Stimulated activated CD8-positive, alpha-beta memory T cell treated with anti-CD3 and anti-CD28 coated beads, Interleukin-12 subunit alpha, Interleukin-12 subunit beta, amount 100 ng/mL, for 24 hours (primary cell): ENCODE measurements around the gene TNFAIP8L1.
"Not testable (repeated sequence)": the region's sequence is repeated elsewhere in the genome, so short reads cannot be mapped to it uniquely, and the experiment has no call there.

Source experiments
- DNase-seq: peaks from one replicate; pipeline ENCODE4 v3.0.0-alpha.2; 2020; ENCODE audit errors: extremely low read depth

The TNFAIP8L1 gene

DNA sequence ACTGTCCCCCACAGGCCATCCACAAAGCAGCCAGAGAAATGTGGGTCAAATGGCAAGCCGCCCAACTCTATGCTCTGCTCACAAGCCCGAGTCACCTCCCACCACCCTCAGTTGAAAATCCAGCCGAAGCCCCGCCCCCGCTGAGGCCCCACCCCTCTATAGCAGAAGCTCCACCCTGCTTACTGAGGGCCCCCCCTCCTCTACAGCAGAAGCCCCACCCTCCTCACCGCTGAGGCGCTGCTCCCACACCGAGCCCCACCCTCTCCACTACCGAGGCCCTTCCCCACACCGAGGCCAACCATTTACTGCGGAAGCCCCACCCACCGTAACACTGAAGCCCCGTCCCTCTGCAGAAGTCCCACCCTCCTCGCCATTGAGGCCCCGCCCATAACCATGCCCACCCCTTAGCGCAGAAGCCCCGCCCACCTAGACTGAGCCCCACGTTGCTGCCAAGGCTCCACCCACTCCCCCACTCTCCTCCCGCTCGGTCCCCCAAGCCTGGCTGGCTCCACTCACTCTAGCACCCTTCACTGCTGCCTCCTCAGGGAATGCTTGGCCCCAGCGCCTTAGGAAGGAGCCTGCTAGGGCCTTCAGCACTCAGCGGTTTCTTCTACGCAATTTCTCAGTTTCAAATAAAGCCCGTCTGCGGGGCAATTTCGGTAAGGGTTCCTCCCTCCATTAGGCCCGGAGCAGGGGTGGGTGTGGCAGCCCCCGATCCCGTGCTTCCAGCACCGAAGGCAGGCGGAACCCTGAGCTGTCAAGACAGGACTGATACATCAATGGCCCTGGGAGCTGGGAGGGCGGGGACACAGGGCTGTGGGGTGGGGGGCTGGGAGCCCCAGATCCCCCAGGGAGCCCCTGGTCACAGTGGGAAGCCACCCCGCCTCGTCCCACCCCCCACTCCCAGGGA lies 39.8 kb downstream of the TNFAIP8L1 start:
- no peak for DNase-seq

DNA sequence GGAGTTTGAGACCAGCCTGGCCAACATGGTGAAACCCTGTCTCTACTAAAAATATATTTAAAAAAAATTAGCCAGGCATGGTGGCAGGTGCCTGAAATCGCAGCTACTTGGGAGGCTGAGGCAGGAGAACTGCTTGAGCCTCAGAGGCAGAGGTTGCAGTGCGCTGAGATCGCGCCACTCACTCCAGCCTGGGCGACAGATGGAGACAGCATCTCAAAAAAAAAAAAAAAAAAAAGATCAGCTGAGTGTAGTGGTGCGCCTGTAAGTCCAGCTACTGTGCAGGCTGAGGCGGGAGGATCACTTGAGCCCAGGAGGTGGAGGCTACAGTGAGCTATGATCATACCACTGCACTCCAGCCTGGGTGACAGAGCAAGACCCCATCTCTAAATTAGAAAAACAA lies 40.7 kb downstream of the TNFAIP8L1 start:
- DNase-seq = not testable (repeated sequence)

DNA sequence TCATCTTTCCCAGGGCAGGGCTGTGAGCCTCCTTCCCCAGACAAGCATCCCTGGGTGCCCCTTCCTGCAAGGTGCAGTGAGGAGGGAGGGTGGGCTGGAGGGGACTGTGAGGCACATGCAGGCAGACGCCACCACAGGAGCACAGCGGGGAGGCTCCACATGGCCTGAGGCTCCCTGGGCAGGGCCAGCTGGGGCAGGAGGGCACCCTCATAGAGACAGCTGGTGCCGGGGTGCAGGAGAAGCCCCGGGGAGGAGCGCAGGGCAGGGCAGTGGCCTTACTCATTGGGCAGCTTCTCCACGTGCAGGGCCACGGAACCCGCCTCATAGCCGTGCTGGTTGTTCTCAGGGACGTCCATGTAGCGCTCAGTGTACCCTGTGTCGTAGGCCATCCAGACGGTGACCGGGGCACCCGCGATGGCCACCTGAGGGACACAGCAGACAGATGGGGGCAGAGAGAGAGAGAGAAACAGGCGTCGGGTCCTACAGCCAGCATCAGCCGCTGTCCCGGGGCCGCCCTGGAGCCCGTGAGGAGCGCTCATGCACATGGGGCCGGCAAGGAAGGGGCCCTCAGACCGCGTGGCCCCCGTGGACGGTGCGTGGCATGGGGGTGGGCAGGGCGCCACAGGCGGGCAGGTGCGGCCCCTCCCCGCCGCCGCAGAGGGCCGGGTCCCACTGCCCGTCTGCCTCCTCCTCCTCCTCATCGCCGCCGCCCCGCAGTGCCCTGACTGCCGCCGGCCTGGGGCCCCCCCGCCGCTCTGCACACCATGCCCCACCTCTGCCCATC lies 43.3 kb downstream of the TNFAIP8L1 start:
- DNase-seq = no peak

DNA sequence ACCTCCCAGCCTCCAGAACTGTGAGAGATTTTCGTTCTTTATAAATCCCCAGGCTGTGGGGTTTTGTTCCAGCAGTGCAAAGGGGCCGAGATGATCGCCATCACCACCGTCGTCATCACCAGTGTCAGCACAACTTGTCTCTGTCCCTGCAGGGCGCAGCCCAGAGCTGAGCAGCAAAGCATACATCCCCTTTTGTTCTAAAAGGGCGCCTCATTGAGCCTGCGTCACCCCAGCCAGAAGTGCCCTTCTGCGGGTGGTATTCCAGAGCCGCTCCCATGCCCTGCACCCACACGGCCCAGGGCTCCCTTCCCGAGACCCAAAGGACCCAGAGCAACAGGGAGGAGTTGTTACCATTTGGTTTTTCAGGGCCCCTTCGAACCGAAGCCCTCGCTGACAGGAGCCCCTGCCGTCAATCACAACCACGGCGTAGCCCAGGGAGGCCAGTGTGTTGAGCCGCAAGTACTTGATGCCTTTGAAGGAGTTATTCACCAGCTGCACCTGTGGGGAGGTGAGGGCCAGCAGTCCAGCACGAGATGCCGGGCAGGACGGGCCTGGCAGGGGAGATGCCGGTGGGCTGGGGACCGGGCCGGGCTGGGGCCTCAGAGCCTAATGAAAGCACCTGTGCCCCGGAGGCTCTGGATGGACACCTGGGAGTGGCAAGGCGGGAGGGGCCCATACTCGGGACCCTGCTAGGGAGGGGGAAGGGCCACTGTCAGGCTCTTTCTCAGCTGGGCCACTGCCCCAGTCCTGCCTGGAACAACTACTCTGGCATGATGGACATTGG lies 45.2 kb downstream of the TNFAIP8L1 start:
- no peak for DNase-seq

DNA sequence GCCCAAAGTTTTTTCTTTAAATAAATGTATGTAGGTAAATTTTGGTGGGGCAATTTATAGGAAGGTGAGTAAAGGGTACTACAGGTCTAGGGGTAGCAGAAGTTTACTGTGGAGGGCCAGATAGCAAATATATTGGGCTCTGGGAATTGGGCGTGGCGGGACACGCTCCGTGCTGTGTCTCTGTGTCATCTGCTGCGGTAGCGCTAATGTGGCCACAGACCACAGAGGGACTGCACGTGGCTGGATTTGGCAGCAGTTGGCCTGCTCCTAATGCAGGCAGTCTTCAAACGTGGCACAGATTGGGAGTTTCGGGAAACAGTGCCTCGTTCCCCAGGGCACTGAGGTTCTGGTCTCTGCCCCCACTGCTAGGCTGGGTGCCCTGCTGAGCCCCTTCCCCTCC lies 47.4 kb downstream of the TNFAIP8L1 start:
- DNase-seq = no peak

DNA sequence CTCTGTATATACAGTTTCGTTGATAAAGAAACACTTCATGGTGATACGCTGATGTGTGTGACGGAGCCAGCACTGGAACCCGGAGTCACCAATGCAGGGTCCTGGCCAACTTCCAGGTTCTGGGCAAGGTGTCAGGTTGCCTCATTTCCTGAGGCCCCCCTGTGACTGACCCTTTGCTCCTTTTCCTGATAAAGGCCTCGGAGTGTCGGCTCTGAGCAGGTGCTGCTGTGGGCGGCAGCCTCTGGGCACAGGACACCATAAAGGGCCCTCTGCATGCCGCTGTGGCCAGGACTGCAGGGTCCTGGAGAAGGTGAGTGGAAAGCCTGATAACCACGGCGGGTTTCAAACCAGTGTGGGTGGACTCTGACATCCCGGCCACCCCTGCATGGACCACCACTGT lies 48.1 kb downstream of the TNFAIP8L1 start:
- DNase-seq = no peak

DNA sequence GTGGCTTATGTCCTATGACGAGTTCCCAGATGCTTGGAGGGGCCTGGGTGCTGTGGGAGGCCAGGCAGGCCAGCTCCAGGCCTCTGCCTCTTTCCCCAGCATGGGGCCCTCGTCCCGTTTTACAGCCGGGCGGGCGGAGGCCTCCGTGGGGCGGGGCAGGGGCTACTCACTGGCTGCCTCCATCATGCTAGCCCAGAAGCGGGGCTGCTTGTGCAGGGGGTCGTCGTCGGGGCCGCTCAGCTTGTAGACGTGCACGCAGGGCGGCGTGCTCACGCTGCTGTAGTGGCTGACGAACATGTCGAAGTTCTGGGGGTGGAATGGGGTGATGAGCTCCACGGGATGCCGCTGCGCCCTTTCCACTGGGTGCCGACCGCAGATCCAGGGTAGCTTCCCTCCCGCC lies 49.3 kb downstream of the TNFAIP8L1 start:
- DNase-seq = no peak

DNA sequence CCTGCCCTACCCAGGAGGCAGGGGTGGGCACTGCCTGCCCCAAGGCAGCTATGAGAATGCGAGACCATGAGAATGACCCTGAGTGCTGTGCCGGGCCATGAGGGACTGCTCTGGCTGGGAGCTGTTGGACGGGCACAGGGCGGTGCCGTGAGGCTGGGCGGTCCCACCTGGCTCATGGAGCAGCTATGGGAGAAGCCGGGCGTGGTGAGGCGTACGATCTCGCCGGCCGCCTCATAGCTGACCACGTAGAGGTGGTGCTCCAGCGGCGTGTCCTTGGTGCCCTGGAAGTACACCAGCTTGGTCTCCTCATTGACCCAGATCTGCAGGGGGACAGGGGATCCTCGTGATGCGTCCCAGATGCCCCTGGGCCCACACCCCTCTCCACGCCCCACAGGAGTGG lies 50.1 kb downstream of the TNFAIP8L1 start:
- DNase-seq = no peak

DNA sequence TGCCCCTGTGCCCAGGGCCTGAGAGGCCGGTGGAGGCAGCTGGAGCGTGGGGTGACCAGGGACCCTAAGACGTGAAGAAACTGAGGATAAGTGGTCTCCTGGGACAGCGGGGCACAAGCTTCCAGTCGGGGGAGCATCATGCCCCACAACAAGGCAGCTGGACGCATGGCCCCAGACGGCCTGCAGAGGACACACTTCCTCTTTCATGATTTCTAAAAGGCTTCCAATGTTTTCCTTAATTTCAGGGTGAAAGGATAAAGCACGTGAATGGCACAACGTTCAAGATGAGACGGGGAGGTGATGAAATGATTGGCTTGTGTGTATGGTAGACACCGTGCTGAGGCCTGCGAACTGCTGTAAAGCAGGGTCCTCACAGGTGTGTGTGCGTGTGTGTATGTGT lies 51.0 kb downstream of the TNFAIP8L1 start:
- DNase-seq = no peak

DNA sequence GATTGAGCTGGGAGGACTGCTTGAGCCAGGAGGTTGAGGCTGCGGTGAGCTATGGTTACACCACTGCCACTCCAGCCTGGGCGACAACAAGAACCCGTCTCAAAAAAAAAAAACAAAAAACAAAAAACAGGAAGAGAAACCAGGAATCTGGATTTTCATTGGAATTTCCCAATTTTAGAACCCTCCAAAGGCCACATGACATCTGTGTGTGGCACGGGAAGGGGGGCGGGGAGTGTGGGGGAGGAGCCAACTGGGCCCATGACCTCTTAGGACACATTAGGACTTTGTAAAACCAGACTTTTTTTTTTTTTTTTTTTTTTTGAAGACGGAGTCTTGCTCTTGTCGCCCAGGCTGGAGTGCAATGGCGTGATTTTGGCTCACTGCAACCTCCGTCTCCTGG lies 52.1 kb downstream of the TNFAIP8L1 start:
- no peak for DNase-seq

DNA sequence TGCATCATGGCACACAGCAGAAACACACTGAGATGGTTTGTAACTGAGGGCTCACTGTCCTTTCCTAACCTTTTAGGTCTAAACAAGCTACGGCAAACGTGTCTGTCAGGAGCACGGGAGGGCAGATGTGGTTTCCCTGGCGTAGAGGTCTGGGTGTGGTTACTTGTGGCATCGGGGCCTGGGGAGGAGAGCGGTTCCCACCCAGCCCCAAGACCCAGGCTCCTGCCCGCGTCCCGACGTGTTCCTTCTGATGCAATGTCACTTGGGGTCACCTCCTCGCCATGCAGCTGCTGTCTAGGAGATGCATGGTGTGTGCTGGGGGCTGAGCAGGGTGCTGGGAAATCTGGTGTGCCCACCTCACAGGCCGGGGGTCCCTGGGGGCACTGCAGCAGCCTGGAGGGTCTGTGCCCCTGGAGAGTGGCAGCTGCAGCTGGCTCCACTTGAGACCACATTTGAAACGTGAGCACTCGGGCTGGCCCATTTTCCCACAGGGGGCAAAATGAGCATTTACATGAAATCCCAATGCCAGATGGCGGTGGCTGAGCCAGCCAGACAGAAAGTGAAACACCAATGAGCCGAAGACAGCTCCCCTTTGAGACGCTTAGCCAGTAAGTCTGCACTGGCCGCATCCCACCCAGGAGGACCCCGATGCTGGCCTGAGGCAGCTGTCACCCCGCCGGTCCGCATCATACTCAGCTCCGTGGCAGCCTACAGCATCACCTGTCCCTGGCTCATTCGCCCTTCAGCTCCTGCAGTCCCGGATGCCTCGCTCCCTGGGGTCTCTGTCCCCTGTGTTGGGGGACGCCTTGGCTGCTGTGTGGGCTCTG lies 53.1 kb downstream of the TNFAIP8L1 start:
- DNase-seq = no peak

DNA sequence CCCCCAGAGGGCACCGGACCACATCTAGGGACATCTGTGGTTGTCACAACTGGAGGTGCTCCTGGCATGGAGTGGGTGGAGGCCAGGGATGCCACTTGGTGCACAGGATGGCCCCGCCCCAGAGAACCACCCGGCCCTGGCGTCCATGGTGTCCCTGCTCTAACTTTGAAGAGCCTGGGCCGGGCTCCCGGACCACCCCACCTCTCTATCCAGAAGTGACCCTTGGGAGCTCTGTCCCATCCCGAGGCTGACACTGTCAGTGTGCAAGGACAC lies 53.7 kb downstream of the TNFAIP8L1 start:
- no peak for DNase-seq

DNA sequence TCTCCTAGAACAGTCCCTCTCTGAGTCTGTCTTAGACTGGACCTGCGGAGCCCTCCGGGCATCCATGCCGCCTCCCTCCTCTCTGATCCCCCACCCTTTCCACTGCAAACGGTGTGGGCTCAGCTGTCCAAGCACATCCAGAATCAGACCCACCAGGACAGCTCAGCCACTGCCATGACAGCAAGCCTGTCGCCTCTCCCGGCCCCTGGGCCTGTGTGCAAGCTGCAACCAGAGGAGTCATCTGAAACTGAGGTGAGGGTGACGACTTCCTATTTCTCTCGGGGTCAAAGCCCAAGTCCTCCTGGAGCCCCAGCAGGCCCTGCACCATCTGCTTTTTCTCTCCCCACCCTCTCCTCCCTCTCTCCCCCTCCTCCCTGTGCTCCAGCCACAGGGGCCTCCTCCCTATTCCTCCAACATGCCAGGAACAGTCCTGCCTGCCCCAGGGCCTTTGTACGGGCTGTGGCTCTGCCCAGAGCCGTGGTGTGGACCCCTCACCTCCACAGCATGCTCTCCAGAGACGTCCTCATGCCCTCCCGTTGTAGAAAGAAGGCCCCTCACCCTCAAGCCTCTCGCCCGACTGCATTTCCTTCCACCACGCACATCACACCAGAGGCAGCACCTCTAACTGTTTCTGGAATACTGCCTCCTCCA lies 54.3 kb downstream of the TNFAIP8L1 start:
- DNase-seq = no peak

DNA sequence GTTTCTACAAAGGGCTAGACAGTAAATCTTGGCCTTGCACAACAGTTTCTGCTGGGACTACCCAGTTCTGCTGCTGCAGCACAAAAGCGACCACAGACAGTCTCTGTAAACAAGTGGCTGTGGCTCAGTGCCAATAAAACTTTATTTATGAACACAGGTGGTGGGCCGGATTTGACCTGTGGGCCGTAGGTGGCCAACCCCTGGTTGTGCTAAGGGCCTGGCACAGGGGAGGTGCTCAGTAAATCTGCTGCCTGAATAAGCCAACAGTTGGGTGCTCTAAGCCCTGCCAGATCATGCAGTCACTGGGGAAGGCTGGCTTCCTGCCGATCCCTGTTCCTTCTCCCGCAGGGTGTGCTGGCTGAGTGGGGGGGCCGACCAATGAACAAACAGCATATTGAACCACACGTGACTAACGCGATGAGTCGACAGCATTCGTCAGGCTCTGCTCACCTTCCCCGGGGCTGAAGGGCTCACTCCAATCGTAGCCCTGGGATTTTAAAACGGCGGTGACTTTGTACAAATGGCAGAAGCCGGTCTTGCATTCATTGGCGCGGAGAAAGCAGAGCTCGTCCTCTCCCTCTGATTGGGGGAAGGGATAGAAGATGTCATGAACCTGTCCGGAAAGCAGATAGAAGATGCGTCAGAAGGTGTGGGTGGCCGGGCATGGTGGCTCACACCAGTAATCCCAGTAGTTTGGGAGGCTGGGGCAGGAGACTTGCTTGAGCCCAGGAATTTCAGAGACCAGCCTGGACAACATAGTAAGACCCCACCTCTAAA lies 55.1 kb downstream of the TNFAIP8L1 start:
- no peak for DNase-seq

DNA sequence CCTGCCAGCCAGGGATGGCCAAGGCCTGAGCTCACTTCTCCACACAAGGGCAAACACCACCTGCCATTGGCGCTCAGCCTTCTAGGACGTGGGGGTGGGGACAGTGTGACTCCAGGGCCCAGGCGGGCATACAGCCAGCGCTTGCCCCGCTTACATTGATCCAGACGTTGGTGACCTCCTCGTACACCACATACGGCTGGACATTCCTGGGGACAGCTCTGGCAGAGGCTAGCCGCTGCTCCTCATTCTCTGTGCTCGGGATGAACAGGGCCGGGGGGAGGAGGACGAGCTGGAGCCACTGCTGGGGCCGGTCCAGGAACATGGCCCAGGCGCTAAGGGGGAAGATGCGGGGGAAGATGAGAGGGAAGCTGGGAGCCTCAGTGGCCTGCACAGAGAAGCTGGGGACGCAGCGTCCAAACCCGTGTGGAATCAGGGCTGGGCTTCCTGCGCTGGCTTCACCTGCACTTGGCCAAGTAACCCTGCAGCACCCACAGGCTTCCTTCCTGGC lies 56.0 kb downstream of the TNFAIP8L1 start:
- no peak for DNase-seq

DNA sequence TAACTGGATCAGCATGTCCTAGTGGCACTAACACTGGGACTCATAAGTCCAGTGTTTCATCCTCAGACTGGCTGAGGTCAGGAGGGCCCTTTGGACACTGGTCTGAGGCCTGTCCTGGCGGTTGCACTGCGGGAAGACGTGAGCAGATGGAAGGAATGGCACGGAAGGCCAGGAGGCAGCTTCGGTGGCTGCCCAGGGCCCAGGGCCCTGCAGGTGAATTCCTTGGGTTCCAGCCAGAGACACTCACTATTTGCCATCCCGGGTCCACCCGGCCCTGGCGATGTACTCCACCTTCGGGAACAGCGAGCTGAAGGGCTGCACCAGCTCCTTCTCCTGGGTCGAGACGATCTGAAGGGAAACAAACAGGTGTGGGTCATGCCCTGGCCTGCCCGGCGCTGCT lies 58.0 kb downstream of the TNFAIP8L1 start:
- no peak for DNase-seq

DNA sequence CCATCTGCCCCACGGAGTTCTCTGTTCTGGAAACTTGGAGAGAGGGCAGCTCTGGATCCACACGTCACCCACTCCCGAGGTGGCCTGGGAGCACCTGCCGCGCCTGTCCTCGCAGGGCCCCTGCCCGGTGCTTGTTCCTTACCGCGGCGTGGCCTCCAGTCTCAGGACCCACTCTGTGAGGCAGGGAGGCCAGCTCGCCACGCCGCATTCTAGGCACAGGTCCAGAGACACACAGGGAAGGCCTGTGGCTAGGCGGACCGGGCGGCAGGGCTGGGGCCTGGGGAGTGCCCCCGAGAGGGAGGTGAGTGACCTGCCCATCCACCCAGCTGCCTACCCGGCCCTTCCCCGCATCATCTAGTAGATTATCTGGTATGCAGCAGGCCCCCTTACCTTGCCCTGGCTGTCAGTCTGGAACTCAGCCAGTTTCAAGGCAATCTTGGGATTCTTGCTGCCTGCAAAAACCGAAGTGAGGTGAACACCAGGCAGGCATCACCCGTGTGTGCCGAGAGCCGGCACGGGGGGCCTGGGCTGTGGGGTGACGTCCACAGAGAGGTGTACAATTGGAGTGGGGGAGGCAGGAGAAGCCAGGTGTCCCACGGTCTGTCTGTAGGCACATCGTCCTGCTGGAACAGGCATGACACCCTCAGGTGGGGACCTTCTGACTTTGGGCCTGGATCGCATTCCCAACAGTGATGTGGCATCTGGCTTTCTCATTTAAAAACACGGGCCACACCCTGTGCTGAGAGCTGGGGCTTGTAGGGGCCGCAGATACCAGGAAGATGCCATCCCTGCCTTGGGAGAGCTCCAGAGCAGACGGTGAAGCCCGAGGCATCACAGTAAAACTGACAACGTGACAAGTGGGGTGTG lies 60.7 kb downstream of the TNFAIP8L1 start:
- DNase-seq = no peak

DNA sequence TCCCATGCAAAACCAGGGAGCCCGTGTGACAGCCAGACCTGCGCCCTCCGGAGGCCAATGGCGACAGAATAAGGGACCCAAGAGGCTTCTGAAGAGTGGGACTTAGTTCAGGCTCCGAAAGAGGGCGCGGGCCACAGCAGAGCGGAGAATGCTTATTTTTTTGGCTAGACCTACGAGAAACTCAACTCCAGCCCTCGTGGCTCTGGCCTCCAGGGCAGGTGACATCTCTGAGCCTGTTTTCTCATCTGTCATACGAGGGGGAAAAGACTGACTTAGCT lies 61.3 kb downstream of the TNFAIP8L1 start:
- DNase-seq = no peak

DNA sequence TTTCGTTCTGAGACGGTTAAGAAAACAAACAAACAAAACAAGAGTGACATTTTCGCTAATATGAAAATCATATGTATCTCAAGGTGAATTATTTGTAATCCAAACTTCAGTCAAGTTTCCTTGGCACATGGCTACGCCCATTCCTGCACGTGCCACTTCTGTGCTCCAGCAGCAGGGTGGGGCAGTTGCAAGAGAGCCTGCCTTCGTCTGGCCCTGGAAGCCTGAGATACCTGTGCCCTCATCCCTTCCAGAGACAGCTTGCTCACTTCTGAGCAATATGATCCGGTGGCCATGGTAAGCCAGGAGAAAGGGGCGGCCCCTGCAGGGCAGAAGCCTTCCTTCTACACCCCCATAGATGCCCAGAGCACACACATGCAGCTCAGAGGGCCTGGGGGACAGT lies 62.2 kb downstream of the TNFAIP8L1 start:
- no peak for DNase-seq
